ENCODE data around the gene CFAP97D2. TPM values are rescaled to one million over a fixed set of nuclear protein-coding genes. Genes with fewer than 3 reads are reported as not detected.
"Not testable (repeated sequence)": the region's sequence is repeated elsewhere in the genome, so short reads cannot be mapped to it uniquely, and the experiment has no call there.

CFAP97D2 gene
- total and polyA plus RNA-seq, 2 experiments from 2014 or later, result not detected

DNA sequence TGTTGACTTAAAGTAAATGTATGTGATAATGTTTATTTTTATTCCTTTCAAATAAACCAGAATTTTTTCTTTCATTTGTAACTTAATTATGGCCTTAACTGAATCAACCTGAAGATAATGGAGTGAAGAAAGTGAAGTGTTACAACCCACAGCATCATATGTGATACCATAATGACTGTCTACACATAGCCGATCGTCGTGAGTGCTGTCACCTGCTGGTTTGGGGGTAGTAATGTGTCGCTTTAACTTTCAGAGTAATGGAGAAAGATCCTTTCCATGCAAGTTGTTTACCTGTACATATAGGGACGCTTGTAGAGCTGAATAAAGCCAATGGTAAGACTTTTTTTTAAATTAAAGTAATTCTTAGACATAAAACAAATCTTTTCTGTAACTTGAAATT, 65.6 kb downstream of the CFAP97D2 start:
- Histone ChIP-seq H4K20me1 (ENCODE audit: insufficient read depth, poor library complexity, severe bottlenecking) (no peaks in the 10 kb centered on the region), H3K9me2 (replicated peaks; ENCODE audit: insufficient read depth) (no peaks in the 10 kb centered on the region), H3K27ac (no peak overlapping the region), H3K79me2 (peaks cover 15% of the 10 kb centered on the region), H3K36me3 (replicated peaks; ENCODE audit: insufficient read depth, low read depth) (peaks cover 9% of the 10 kb centered on the region), H3K9me3 (ENCODE audit: low read depth) (no peaks in the 10 kb centered on the region), H3K27me3 (no peaks in the 10 kb centered on the region), H2AFZ (no peak overlapping the region), H3K4me3 (no peak overlapping the region), H3K4me2 (no peak overlapping the region), H3K4me1 (ENCODE audit: insufficient read depth) (no peaks in the 10 kb centered on the region)
- TF ChIP-seq EZH2phosphoT487 (IDR thresholded peaks at IDR 0.05; ENCODE audit: low read depth, severe bottlenecking, unreplicated experiment) (no peak), CTCF (IDR thresholded peaks at IDR 0.05; ENCODE audit: poor library complexity) (no peak), EZH2 (IDR thresholded peaks at IDR 0.05; ENCODE audit: borderline replicate concordance) (no peak)
- no peak for DNase-seq (ENCODE audit: low spot score)
- WGBS (ENCODE audit: low lambda C conversion rate, missing lambda C conversion rate), result 89% methylated on average over 5 of the region's 5 CpGs

DNA sequence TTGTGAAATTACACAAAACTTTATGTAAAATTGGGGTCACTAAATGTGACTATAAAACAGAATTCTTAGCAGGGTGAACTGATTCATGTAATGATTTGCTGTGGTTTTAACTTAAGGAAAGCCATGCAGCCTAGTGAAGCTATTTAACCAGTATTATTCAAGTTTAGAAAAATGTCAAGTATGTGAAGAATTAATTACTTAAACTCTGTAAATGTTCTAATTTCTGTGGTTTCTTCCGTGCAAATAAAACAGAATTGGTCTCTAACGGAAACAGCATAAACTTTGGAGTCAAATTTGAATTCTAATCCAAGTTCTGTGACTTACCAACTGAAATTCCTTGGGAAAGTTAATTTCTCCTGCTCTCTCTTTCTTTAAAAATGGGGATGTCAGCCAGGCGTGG, 69.0 kb downstream of the CFAP97D2 start:
- Histone ChIP-seq H3K9me3 (ENCODE audit: low read depth) (no peaks in the 10 kb centered on the region), H3K4me2 (no peak overlapping the region), H2AFZ (no peak overlapping the region), H3K27me3 (no peaks in the 10 kb centered on the region), H3K36me3 (replicated peaks; ENCODE audit: insufficient read depth, low read depth) (peaks cover 4% of the 10 kb centered on the region), H3K9me2 (replicated peaks; ENCODE audit: insufficient read depth) (no peaks in the 10 kb centered on the region), H3K4me1 (ENCODE audit: insufficient read depth) (no peaks in the 10 kb centered on the region), H3K79me2 (peaks cover 1% of the 10 kb centered on the region), H3K27ac (no peak overlapping the region), H3K4me3 (no peak overlapping the region), H4K20me1 (ENCODE audit: insufficient read depth, poor library complexity, severe bottlenecking) (no peaks in the 10 kb centered on the region)
- no peak for TF ChIP-seq CTCF (IDR thresholded peaks at IDR 0.05; ENCODE audit: poor library complexity)
- no peak for TF ChIP-seq EZH2 (IDR thresholded peaks at IDR 0.05; ENCODE audit: borderline replicate concordance)
- no peak for TF ChIP-seq EZH2phosphoT487 (IDR thresholded peaks at IDR 0.05; ENCODE audit: low read depth, severe bottlenecking, unreplicated experiment)
- WGBS (ENCODE audit: low lambda C conversion rate, missing lambda C conversion rate), result 94% methylated on average over 3 of the region's 3 CpGs
- no peak for DNase-seq (ENCODE audit: low spot score)

DNA sequence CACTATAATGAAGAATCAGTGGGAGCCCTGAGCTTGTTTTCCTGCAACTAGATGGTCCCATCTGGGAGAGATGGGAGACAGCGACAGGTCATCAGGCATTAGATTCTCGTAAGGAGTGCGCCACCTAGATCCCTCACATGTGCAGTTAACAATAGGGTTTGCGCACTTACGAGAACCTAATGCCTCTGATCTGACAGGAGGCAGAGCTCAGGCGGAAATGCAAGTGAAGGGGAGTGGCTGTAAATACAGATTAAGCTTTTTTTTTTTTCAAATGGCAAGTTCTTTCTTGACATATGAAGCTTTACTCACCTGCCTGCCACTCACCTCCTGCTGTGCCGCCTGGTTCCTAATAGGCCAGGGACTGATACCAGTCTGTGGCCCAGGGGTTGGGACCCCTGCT, 70.0 kb downstream of the CFAP97D2 start:
- H3K79me2 ChIP-seq, result no peaks in the 10 kb centered on the region
- H4K20me1 ChIP-seq (ENCODE audit: insufficient read depth, poor library complexity, severe bottlenecking), result no peaks in the 10 kb centered on the region
- no peaks in the 10 kb centered on the region for H3K9me3 ChIP-seq (ENCODE audit: low read depth)
- no peak overlapping the region for H3K4me2 ChIP-seq
- no peaks in the 10 kb centered on the region for H3K4me1 ChIP-seq (ENCODE audit: insufficient read depth)
- peaks cover 4% of the 10 kb centered on the region for H3K36me3 ChIP-seq (replicated peaks; ENCODE audit: insufficient read depth, low read depth)
- no peak overlapping the region for H3K4me3 ChIP-seq
- DNase-seq (ENCODE audit: low spot score), result no peak
- H3K27me3 ChIP-seq, result no peaks in the 10 kb centered on the region
- TF ChIP-seq EZH2phosphoT487 (IDR thresholded peaks at IDR 0.05; ENCODE audit: low read depth, severe bottlenecking, unreplicated experiment) (no peak), CTCF (IDR thresholded peaks at IDR 0.05; ENCODE audit: poor library complexity) (no peak), EZH2 (IDR thresholded peaks at IDR 0.05; ENCODE audit: borderline replicate concordance) (no peak)
- no peaks in the 10 kb centered on the region for H3K9me2 ChIP-seq (replicated peaks; ENCODE audit: insufficient read depth)
- no peak overlapping the region for H2AFZ ChIP-seq
- no peak overlapping the region for H3K27ac ChIP-seq
- 95% methylated on average over 7 of the region's 7 CpGs for WGBS (ENCODE audit: low lambda C conversion rate, missing lambda C conversion rate)

DNA sequence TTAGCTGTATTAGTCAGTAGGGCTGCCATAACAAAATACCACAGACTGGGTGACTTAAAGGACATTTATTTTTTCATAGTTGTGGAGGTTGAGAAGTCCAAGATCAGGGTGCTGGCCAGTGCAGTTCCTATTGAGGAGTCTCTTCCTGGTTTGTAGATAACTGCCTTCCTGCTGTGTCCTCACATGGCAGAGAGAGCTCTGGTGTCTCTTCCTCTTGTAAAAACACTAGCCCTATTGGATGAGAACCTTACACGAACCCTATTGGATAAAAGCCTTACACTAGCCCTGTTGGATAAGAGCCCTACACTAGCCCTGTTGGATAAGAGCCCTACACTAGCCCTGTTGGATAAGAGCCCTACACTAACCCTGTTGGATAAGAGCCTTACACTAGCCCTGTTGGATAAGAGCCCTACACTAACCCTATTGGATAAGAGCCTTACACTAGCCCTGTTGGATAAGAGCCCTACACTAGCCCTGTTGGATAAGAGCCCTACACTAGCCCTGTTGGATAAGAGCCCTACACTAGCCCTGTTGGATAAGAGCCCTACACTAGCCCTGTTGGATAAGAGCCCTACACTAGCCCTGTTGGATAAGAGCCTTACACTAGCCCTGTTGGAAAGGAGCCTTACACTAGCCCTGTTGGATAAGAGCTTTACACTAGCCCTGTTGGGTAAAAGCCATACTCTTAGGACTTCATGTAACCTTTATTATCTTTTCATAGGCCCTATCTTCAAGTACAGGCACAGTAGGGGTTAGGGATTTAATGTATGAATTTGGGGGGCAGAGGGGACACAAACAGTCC, 72.8 kb downstream of the CFAP97D2 start:
- H3K4me1 ChIP-seq (ENCODE audit: insufficient read depth); DNase-seq (ENCODE audit: low spot score); H2AFZ ChIP-seq; H3K79me2 ChIP-seq; H3K36me3 ChIP-seq (replicated peaks; ENCODE audit: insufficient read depth, low read depth); H3K4me3 ChIP-seq; H4K20me1 ChIP-seq (ENCODE audit: insufficient read depth, poor library complexity, severe bottlenecking); H3K27me3 ChIP-seq; H3K4me2 ChIP-seq; H3K9me3 ChIP-seq (ENCODE audit: low read depth); H3K9me2 ChIP-seq (replicated peaks; ENCODE audit: insufficient read depth); H3K27ac ChIP-seq: not testable (repeated sequence)
- 88% methylated on average over 1 of the region's 1 CpG for WGBS (ENCODE audit: low lambda C conversion rate, missing lambda C conversion rate)
